Measurements from ENCODE around the gene SNORC.

The SNORC gene

DNA sequence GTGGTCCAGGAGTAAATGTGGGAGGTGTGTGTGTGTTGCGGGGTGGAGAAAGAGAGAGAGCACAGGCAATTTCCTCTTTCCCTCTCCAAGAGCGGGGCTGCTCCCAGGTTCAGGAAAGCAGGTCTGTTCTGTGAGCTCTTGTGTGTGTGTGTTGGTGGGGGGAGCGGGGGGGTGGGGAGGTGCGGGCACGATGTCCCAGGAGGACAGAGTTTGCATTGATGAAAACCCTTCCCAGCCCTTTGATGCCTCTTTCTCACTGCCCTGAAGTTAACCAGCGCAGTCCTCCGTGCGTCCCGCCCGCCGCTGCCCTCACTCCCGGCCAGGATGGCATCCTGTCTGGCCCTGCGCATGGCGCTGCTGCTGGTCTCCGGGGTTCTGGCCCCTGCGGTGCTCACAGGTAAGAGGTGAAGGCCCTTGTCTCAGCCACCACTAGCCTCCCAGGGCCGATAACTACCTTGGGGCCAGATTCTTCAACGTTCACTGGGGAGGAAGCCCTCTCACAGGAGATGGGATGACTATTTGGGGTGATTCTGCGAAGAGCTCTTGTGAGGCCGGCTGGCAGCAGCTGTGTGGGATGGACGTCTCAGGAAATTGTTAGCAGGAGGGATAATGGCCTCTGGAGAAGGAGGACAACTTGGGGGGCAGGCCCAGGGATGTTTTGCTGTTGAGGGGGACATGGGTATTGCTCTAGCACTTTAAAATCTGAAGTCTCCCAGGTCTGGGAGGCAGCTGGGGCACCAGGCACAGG, at the start of gene SNORC:
Gene SNORC, plus strand, starts transcription at position 247 of the 748 bp plus-strand sequence. Its CDS starts 78 bp downstream, at position 325.
- TF ChIP-seq, protein P1, sequence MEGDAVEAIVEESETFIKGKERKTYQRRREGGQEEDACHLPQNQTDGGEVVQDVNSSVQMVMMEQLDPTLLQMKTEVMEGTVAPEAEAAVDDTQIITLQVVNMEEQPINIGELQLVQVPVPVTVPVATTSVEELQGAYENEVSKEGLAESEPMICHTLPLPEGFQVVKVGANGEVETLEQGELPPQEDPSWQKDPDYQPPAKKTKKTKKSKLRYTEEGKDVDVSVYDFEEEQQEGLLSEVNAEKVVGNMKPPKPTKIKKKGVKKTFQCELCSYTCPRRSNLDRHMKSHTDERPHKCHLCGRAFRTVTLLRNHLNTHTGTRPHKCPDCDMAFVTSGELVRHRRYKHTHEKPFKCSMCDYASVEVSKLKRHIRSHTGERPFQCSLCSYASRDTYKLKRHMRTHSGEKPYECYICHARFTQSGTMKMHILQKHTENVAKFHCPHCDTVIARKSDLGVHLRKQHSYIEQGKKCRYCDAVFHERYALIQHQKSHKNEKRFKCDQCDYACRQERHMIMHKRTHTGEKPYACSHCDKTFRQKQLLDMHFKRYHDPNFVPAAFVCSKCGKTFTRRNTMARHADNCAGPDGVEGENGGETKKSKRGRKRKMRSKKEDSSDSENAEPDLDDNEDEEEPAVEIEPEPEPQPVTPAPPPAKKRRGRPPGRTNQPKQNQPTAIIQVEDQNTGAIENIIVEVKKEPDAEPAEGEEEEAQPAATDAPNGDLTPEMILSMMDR (IDR thresholded peaks at IDR 0.05; ENCODE audit: low read depth, low read length, missing control alignments): no peak
- H3K4me3 ChIP-seq (ENCODE audit: low read depth, low read length): no peak within 1 kb of the TSS
- in situ Hi-C loops (cut with HindIII; ENCODE audit: low sequenced_read_pairs): loop anchor here (5.0 to 25.0 kb wide), 2 partner anchors 83 to 367 kb away; no protein-coding TSS in a partner anchor
- DNase-seq (ENCODE audit: low read depth): no peak

DNA sequence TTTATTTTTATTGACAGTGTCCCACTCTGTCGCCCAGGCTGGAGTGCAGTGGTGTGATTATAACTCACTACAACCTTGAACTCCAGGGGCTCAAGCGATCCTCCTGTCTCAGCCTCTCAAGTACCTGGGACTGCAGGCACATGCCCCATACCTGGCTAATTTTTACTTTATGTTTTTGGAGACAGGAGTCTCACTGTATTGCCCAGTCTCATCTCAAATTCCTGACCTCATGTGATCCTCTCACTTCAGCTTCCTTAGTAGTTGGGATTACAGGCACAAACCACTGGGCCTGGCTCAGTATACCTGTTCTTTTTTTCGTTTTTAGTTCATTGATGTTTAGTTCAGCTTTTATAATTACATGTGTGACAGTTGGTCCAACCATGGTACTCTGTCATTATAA, 40.1 kb upstream of the SNORC start:
- H3K4me3 ChIP-seq (ENCODE audit: low read depth, low read length): no peak overlapping the region
- in situ Hi-C loops (cut with HindIII; ENCODE audit: low sequenced_read_pairs): no loop called here
- no peak for DNase-seq (ENCODE audit: low read depth)
- TF ChIP-seq, protein P1 (IDR thresholded peaks at IDR 0.05; ENCODE audit: low read depth, low read length, missing control alignments): no peak

DNA sequence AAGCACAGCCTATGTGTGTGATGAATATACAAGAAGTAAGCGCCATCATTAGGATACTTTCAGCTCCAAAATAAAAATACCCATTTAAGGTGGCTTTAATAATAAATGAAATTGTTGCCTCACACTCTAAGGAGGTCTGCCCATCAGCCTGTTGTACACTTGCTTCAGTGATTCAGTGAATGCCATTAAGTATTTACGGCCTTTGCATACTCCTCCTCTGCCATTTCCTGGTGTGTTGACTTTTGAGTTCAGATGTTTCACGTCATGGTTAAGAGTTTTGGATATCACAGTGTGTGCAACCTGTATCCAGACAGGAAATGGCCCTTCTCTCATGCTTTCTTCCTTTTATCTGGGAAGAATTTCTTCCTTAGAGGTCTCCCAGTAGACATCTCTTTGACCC, 38.6 kb upstream of the SNORC start:
- TF ChIP-seq, protein P1 (IDR thresholded peaks at IDR 0.05; ENCODE audit: low read depth, low read length, missing control alignments): no peak
- in situ Hi-C loops (cut with HindIII; ENCODE audit: low sequenced_read_pairs): no loop called here

DNA sequence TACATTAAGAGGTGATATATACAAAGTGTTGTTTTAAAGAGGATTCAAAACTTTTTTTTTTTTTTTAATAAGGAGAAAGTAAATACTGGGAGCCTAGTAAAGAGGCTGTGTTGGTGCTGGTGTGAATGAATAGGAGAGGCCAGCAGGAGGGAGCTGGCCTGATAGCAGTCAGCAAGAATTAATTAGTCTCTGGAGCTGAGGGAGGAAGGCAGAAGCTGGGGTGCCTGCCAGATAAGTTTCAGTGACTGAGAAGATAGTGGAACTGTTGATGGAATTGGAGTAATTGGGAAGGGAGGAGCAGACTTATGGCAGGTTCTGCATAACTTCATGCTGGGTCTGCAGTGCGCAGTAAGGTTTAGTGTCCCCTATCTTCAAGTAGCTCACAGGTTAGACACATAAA, 36.2 kb upstream of the SNORC start:
- no peak overlapping the region for H3K4me3 ChIP-seq (ENCODE audit: low read depth, low read length)
- in situ Hi-C loops (cut with HindIII; ENCODE audit: low sequenced_read_pairs): no loop called here
- DNase-seq (ENCODE audit: low read depth): no peak
- TF ChIP-seq, protein P1 (IDR thresholded peaks at IDR 0.05; ENCODE audit: low read depth, low read length, missing control alignments): no peak

More for the DNA sequence above, 38.6 kb upstream of the SNORC start:
- H3K4me3 ChIP-seq (ENCODE audit: low read depth, low read length): no peak overlapping the region
- no peak for DNase-seq (ENCODE audit: low read depth)

DNA sequence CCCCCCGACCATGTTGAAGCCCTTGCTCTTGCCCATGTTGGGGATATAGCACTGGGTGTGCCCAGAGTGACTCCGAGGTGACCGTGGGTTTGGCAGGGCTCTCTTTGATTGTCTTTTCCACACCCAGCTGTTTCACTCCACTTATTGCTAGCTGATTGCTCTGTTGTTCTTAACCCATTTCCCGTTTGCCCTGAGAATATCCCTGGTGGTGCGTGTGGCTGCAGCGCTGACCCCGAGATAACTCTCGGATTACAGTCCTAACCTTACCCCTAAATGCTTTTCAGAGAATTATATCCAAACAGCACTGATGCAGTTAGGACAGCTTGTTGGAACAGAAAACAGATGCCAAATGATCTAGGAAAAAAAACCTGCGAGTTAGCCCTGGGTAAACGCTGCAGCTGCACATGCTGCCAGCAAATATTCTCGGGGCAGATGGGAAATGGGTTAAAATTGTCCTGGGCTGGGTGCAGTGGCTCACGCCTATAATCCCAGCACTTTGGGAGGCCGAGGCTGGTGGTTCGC, 34.3 kb upstream of the SNORC start:
- H3K4me3 ChIP-seq (ENCODE audit: low read depth, low read length): no peak overlapping the region
- DNase-seq (ENCODE audit: low read depth): no peak
- in situ Hi-C loops (cut with HindIII; ENCODE audit: low sequenced_read_pairs): no loop called here
- TF ChIP-seq, protein P1 (IDR thresholded peaks at IDR 0.05; ENCODE audit: low read depth, low read length, missing control alignments): no peak

DNA sequence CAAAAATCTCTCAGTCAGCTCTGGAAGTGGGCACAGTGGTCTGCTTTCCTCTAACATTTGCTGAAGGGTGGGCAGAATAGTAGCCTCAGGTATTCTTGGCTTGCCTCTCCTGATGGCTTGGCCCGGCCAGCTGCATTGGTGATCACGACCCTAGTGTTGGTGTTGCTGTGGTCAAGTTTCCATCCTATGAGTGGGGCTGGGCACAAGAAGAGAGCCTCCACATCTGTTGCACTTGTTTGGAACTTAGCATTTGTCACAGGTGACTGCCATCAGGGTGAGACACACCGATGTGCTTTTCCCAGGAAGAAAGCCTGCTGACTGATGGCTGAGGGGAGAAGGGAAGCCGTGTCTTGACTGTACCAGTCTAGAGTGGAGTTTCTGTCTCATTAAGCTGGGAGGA, 33.1 kb upstream of the SNORC start:
- TF ChIP-seq, protein P1 (IDR thresholded peaks at IDR 0.05; ENCODE audit: low read depth, low read length, missing control alignments): no peak
- no peak overlapping the region for H3K4me3 ChIP-seq (ENCODE audit: low read depth, low read length)
- DNase-seq (ENCODE audit: low read depth): no peak
- in situ Hi-C loops (cut with HindIII; ENCODE audit: low sequenced_read_pairs): no loop called here

Data from astrocyte of the cerebellum (primary cell).